ENCODE data around the gene SPEN. TPM values are rescaled to one million over a fixed set of nuclear protein-coding genes. Genes with fewer than 3 reads are reported as not detected.
"Not testable (repeated sequence)": the region's sequence is repeated elsewhere in the genome, so short reads cannot be mapped to it uniquely, and the experiment has no call there.

The SPEN gene
- polyA plus RNA-seq, 3 donors from 2014 or later: 1.2 to 46.0 (median 6.0) TPM

DNA sequence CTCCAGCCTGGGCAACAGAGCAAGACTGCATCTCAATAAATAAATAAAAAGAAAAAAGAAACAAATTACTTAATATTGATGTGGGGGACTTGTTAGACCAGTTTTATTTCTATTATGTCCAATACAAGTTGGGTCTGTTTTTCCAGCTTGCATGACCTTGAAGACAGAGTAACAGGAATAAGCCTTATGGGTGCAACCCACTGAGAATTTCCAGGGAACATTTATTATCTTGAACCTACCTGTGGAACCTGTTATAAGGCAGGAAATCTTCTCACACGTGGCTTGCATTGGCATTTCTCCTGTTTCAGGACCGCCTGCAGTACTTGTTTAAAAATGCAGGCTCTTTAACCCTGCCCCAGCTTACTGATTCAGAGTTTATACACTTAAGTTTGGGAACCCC lies 64.4 kb downstream of the SPEN start:
- Mint-ChIP-seq H3K27ac (no peak overlapping the region), H3K36me3 (peaks cover 9 to 15% (median 13%) of the 10 kb centered on the region in 3 donors), H3K9me3 (no peaks in the 10 kb centered on the region), H3K4me3 (no peak overlapping the region), H3K27me3 (ENCODE audit: low read depth in 3 of 3) (peaks cover 0 to under 1% (median 0%) of the 10 kb centered on the region in 3 donors), H3K4me1 (peaks cover 12 to 27% of the 10 kb centered on the region in 2 donors)
- no peak for DNase-seq

DNA sequence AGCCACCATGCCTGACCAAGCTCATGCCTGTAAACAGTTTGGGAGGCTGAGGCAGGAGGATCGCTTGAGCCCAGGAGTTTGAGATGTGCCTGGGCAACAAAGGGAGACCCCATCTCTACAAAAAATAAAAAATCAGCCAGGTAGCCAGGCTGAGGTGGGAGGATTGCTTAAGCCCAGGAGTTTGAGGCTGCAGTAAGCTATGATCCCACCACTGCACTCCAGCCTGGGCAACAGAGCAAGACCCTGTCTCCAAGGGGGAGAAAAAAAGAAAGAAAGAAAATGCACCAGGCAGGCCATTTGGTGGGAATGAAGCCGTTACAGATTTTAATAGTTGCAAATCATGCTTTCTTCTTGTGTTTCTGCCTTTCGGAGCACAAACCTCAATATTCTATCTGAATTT lies 66.1 kb downstream of the SPEN start:
- Mint-ChIP-seq H3K4me1 (peaks cover 17 to 37% of the 10 kb centered on the region in 2 donors), H3K36me3 (peaks cover 9 to 15% (median 13%) of the 10 kb centered on the region in 3 donors), H3K27ac (peak overlapping the region in 1 of 6 donors; percentile 16)
- DNase-seq; H3K9me3 Mint-ChIP-seq; H3K4me3 Mint-ChIP-seq; H3K27me3 Mint-ChIP-seq (ENCODE audit: low read depth in 3 of 3): not testable (repeated sequence)

DNA sequence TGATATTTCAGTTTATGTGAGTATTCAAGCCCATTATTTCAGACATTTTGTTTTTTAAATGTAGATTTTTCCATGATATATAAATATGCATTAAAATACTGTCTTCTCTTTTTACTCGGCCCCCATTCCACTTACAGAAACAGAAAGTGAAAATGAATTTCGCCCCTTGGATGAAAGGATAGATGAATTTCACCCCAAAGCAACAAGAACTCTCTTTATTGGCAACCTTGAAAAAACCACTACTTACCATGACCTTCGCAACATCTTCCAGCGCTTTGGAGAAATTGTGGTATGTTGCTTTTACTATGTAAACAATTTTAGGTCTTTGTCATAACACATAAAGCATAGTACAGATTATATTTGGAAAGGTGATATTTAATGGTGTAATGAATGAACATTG lies 68.5 kb downstream of the SPEN start:
- peak overlapping the region; percentile 45 to 84 (median 75) for H3K27ac Mint-ChIP-seq
- H3K36me3 Mint-ChIP-seq: peaks cover 5 to 12% (median 7%) of the 10 kb centered on the region in 3 donors
- H3K27me3 Mint-ChIP-seq (ENCODE audit: low read depth in 3 of 3): peaks cover 0 to 2% (median 0%) of the 10 kb centered on the region in 3 donors
- peak; percentile 7 to 24 (median 13) for DNase-seq
- peak overlapping the region; percentile 40 to 80 (median 68) for H3K4me3 Mint-ChIP-seq
- H3K9me3 Mint-ChIP-seq: no peaks in the 10 kb centered on the region
- peaks cover 27 to 49% of the 10 kb centered on the region in 2 donors for H3K4me1 Mint-ChIP-seq

DNA sequence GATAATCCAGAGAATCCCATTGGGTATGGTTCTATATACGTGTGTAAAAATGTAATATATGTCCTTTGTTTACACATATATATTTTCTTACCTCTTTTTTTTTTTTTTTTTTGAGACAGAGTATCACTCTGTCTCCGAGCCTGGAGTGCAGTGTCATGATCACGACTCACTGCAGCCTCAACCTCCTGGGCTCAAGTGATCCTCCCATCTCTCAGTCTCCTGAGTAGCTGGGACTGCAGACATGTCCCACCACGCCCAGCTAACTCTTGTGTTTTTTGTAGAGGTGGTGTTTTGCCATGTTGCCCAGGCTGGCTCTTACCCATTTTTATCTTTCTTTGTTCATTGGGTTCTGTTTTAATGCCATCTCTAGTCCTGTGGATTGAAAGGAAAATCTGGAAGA lies 68.9 kb downstream of the SPEN start:
- H3K9me3 Mint-ChIP-seq: no peaks in the 10 kb centered on the region
- no peak for DNase-seq
- H3K4me3 Mint-ChIP-seq: peak overlapping the region; percentile 38 to 80 (median 69)
- H3K4me1 Mint-ChIP-seq: peaks cover 27 to 49% of the 10 kb centered on the region in 2 donors
- H3K36me3 Mint-ChIP-seq: peaks cover 5 to 11% (median 6%) of the 10 kb centered on the region in 3 donors
- H3K27ac Mint-ChIP-seq: peak overlapping the region; percentile 45 to 88 (median 80)
- peaks cover 0 to 2% (median 0%) of the 10 kb centered on the region in 3 donors for H3K27me3 Mint-ChIP-seq (ENCODE audit: low read depth in 3 of 3)

DNA sequence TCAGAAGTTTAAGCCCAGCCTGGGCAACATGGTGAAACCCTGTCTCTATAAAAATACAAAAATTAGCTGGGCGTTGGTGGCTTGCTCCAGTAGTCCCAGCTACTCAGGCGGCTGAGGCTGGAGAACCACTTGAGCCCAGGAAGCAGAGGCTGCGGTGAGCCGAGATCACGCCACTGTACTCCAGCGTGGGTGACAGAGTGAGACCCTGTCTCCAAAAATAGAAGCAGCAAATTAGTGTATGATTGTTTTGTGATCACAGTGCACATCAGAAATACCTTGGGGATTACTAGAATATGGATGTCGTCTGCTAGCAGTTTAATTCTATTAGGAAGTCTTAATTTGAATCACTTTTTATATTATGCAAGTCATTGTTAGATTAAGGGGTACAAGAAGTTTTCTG lies 69.4 kb downstream of the SPEN start:
- peak overlapping the region; percentile 38 to 80 (median 62) for H3K4me3 Mint-ChIP-seq
- no peaks in the 10 kb centered on the region for H3K9me3 Mint-ChIP-seq
- H3K27ac Mint-ChIP-seq: peak overlapping the region; percentile 21 to 88 (median 78)
- H3K4me1 Mint-ChIP-seq: peaks cover 27 to 49% of the 10 kb centered on the region in 2 donors
- H3K27me3 Mint-ChIP-seq (ENCODE audit: low read depth in 3 of 3): peaks cover 0 to 2% (median 0%) of the 10 kb centered on the region in 3 donors
- H3K36me3 Mint-ChIP-seq: peaks cover 5 to 12% (median 8%) of the 10 kb centered on the region in 3 donors
- DNase-seq: peak in 1 of 3 donors; percentile 22

DNA sequence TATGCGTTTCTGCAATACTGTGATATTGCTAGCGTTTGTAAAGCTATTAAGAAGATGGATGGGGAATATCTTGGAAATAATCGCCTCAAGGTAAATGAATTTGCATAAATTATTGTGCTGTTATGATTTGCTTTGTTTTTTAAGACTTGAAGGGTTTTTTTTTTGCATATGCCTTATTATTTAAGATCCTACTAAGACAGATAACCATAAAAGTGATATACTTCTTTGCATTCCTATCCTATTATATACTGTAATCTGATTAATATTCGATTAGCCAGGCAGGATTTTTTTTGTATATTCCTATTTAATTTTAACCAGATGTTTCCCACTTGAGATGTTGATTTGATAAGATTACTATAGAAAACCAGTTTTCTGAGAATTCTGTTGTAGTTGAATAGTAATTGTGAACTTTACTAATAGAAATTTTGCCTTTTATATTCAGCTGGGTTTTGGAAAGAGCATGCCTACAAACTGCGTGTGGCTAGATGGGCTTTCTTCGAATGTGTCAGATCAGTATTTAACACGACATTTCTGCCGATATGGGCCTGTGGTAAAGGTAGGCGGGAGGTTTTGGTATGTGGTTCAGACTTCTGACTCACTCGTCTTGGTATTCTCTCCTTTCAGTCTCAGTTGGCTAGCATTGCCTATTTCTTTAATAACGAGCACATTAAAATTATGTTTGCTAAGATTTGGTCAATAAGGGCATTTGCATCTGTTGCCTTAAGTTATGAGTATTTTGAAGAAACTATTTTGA lies 71.6 kb downstream of the SPEN start:
- peaks cover 0 to 2% (median 0%) of the 10 kb centered on the region in 3 donors for H3K27me3 Mint-ChIP-seq (ENCODE audit: low read depth in 3 of 3)
- H3K4me3 Mint-ChIP-seq: peak overlapping the region in 3 of 5 donors; percentile 7 to 48 (median 9)
- no peaks in the 10 kb centered on the region for H3K9me3 Mint-ChIP-seq
- peak; percentile 23 to 54 (median 28) for DNase-seq
- peaks cover 27 to 49% of the 10 kb centered on the region in 2 donors for H3K4me1 Mint-ChIP-seq
- H3K36me3 Mint-ChIP-seq: peaks cover 4 to 26% (median 5%) of the 10 kb centered on the region in 3 donors
- H3K27ac Mint-ChIP-seq: peak overlapping the region; percentile 34 to 80 (median 66)

DNA sequence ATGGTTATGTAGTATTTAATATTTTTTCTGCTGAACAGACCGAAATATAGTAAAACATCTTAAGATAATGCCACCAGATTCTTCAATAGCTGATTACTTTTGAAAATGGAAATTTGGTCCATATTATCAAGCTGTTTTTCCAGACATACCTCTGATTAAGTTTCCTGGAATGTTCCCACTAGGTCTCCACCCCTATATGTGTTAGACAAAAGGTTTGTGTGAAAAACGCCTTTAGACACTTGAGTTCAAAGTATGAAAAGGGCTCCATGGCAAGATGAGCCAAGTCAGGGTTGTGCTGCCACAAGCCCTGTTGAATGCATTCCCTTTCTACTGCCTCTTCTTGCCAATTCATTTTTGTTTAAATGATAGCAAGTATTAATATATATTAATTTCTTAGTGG lies 75.7 kb downstream of the SPEN start:
- Mint-ChIP-seq H3K36me3 (peaks cover 11 to 39% (median 12%) of the 10 kb centered on the region in 3 donors), H3K27ac (no peak overlapping the region)

DNA sequence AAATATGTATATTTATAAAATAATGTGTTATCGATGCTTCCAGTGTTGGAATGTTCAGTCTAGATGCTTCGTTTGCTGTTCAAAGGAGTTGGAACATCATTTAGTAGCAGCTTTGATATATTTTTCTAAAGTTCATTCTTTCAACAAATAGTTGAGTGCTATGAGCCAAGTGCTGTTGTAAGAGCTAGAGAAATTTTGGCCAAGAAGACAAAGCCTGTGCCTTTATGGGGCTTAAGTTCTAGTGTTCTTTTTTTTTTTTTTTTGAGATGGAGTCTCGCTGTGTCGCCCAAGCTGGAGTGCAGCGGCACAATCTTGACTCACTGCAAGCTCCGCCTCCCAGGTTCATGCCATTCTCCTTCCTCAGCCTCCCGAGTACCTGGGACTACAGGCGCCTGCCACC lies 78.9 kb downstream of the SPEN start:
- H3K27me3 Mint-ChIP-seq (ENCODE audit: low read depth in 3 of 3); H3K27ac Mint-ChIP-seq; H3K4me1 Mint-ChIP-seq; H3K9me3 Mint-ChIP-seq; DNase-seq; H3K4me3 Mint-ChIP-seq: not testable (repeated sequence)
- H3K36me3 Mint-ChIP-seq: peaks cover 33 to 59% (median 38%) of the 10 kb centered on the region in 3 donors

More for the DNA sequence above, 75.7 kb downstream of the SPEN start:
- no peaks in the 10 kb centered on the region for H3K27me3 Mint-ChIP-seq (ENCODE audit: low read depth in 3 of 3)
- H3K9me3 Mint-ChIP-seq: no peaks in the 10 kb centered on the region
- H3K4me3 Mint-ChIP-seq: no peak overlapping the region
- peaks cover 10 to 16% of the 10 kb centered on the region in 2 donors for H3K4me1 Mint-ChIP-seq
- DNase-seq: no peak

DNA sequence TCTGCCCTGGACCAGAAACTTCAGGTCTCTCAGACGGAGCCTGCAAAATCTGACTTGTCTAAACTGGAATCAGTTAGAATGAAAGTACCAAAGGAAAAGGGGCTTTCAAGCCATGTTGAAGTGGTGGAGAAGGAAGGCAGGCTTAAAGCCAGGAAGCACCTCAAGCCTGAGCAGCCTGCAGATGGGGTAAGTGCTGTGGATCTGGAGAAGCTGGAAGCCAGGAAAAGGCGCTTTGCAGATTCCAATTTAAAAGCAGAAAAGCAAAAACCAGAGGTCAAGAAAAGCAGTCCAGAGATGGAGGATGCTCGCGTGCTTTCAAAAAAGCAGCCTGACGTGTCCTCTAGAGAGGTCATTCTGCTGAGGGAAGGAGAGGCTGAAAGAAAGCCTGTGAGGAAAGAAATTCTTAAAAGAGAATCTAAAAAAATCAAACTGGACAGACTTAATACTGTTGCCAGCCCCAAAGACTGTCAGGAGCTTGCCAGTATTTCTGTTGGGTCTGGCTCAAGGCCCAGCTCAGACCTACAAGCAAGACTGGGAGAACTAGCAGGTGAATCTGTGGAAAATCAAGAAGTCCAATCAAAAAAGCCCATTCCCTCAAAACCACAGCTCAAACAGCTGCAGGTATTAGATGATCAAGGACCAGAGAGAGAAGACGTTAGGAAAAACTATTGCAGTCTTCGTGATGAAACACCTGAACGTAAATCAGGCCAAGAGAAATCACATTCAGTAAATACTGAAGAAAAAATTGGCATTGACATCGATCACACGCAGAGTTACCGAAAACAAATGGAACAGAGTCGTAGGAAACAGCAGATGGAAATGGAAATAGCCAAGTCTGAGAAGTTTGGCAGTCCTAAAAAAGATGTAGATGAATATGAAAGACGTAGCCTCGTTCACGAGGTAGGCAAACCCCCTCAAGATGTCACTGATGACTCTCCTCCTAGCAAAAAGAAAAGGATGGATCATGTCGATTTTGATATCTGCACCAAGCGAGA lies 81.8 kb downstream of the SPEN start:
- DNase-seq: no peak
- Mint-ChIP-seq H3K9me3 (no peaks in the 10 kb centered on the region), H3K27ac (peak overlapping the region in 3 of 6 donors; percentile 31 to 62 (median 37)), H3K4me1 (no peaks in the 10 kb centered on the region), H3K36me3 (peaks cover 35 to 65% (median 42%) of the 10 kb centered on the region in 3 donors), H3K27me3 (ENCODE audit: low read depth in 3 of 3) (peaks cover 0 to 4% (median 0%) of the 10 kb centered on the region in 3 donors), H3K4me3 (no peak overlapping the region)

DNA sequence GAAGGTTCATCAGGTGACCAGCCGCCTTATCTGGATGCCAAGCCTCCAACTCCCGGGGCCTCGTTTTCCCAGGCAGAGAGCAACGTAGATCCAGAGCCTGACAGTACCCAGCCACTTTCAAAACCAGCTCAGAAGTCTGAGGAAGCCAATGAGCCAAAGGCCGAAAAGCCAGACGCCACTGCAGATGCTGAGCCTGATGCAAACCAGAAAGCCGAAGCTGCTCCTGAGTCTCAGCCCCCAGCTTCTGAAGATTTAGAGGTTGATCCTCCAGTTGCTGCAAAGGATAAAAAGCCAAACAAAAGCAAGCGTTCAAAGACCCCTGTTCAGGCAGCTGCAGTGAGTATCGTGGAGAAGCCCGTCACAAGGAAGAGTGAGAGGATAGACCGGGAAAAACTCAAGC lies 83.9 kb downstream of the SPEN start:
- no peaks in the 10 kb centered on the region for H3K4me1 Mint-ChIP-seq
- DNase-seq: no peak
- H3K9me3 Mint-ChIP-seq: no peaks in the 10 kb centered on the region
- peaks cover 35 to 71% (median 39%) of the 10 kb centered on the region in 3 donors for H3K36me3 Mint-ChIP-seq
- H3K27ac Mint-ChIP-seq: peak overlapping the region in 1 of 6 donors; percentile 28
- no peak overlapping the region for H3K4me3 Mint-ChIP-seq
- H3K27me3 Mint-ChIP-seq (ENCODE audit: low read depth in 3 of 3): peaks cover 0 to 4% (median 0%) of the 10 kb centered on the region in 3 donors

DNA sequence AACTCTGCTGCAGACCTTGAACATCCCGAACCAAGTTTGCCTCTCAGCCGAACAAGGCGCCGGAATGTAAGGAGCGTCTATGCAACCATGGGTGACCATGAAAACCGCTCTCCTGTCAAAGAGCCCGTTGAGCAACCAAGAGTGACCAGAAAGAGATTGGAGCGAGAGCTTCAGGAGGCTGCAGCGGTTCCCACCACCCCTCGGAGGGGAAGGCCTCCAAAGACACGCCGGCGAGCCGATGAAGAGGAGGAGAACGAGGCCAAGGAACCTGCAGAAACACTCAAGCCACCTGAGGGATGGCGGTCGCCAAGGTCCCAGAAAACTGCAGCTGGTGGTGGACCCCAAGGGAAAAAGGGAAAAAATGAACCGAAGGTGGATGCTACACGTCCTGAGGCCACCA lies 84.4 kb downstream of the SPEN start:
- Mint-ChIP-seq H3K27ac (peak overlapping the region in 1 of 6 donors; percentile 28), H3K36me3 (peaks cover 35 to 73% (median 39%) of the 10 kb centered on the region in 3 donors), H3K27me3 (ENCODE audit: low read depth in 3 of 3) (peaks cover 0 to 4% (median 1%) of the 10 kb centered on the region in 3 donors)

DNA sequence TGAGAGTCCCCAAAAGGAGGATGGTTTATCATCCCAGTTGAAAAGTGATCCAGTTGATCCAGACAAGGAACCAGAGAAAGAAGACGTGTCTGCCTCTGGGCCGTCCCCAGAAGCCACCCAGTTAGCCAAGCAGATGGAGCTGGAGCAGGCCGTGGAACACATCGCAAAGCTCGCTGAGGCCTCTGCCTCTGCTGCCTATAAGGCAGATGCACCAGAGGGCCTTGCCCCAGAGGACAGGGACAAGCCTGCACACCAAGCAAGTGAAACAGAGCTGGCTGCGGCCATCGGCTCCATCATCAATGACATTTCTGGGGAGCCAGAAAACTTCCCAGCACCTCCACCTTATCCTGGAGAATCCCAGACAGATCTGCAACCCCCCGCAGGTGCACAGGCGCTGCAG lies 85.1 kb downstream of the SPEN start:
- Mint-ChIP-seq H3K9me3 (no peaks in the 10 kb centered on the region), H3K36me3 (peaks cover 39 to 77% (median 43%) of the 10 kb centered on the region in 3 donors)

More for the DNA sequence above, 84.4 kb downstream of the SPEN start:
- Mint-ChIP-seq H3K9me3 (no peaks in the 10 kb centered on the region), H3K4me3 (no peak overlapping the region), H3K4me1 (no peaks in the 10 kb centered on the region)
- DNase-seq: no peak

DNA sequence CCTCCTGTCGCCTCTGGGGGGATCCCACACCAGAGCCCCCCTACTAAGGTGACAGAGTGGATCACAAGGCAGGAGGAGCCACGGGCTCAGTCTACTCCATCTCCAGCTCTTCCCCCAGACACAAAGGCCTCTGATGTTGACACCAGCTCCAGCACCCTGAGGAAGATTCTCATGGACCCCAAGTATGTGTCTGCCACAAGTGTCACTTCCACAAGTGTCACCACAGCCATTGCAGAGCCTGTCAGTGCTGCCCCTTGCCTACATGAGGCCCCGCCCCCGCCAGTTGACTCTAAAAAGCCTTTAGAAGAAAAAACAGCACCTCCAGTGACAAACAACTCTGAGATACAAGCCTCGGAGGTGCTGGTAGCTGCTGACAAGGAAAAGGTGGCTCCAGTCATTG lies 86.2 kb downstream of the SPEN start:
- H3K9me3 Mint-ChIP-seq: no peaks in the 10 kb centered on the region
- H3K27me3 Mint-ChIP-seq (ENCODE audit: low read depth in 3 of 3): peaks cover 0 to 4% (median 1%) of the 10 kb centered on the region in 3 donors
- H3K4me3 Mint-ChIP-seq: no peak overlapping the region
- no peaks in the 10 kb centered on the region for H3K4me1 Mint-ChIP-seq
- peak overlapping the region in 2 of 6 donors; percentile 20 to 51 for H3K27ac Mint-ChIP-seq
- peaks cover 30 to 67% (median 36%) of the 10 kb centered on the region in 3 donors for H3K36me3 Mint-ChIP-seq
- DNase-seq: no peak

More for the DNA sequence above, 85.1 kb downstream of the SPEN start:
- H3K4me1 Mint-ChIP-seq: no peaks in the 10 kb centered on the region
- no peak overlapping the region for H3K4me3 Mint-ChIP-seq
- DNase-seq: no peak
- peak overlapping the region in 2 of 6 donors; percentile 39 to 53 for H3K27ac Mint-ChIP-seq
- peaks cover 0 to 4% (median 1%) of the 10 kb centered on the region in 3 donors for H3K27me3 Mint-ChIP-seq (ENCODE audit: low read depth in 3 of 3)

Data from immature natural killer cell (primary cell).